HL-60 (cell line): ENCODE results near the gene PLEKHG2.

Experiments used
- REST ChIP-seq: IDR thresholded peaks from 2 replicates; pipeline ENCODE4 v1.6.1; 2012; ENCODE audit warnings: low read depth; ENCODE audit not compliant: insufficient replicate concordance
- SPI1 ChIP-seq: IDR thresholded peaks from 2 replicates; pipeline ENCODE4 v1.6.1; 2012; ENCODE audit warnings: low read depth, mild to moderate bottlenecking, borderline replicate concordance

DNA sequence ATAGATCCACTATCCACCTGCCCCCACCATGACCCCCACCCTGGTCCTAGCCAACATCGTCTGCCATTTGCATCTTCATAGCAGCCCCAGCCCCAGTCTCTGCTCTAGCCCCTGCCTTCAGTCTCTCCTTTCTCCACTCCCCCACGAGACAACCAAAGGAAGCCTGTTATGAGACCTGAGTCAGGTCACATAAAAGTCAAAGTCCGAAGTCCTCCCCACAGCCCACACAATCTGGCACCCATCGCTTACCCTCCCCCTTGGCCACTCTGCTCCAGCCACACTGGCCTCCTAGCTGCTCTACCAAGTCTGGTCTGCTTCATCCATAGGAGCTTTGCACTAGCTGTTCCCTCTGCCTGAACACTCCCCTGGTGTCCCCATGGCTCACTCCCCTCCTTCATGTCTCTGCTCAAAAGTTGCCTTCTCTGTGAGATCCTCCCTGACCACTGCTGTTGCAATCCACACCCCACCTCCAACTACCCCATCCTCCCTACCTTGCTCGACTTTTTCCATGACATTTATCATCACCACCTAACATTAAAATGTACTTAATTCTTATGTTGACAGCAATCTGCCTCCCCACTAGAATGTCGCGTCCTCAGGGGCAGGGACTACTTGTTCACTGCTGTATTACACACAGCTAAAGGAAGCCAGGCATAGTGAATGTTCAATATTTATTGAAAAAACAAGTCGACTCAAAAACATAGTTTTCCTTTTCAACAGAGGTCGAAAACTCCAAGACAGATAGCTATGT, 1.2 kb upstream of the PLEKHG2 start:
- TF ChIP-seq REST (no peak), SPI1 (no peak)
